H9 (cell line): ENCODE data around the gene RNF220. TPM values are rescaled to one million over a fixed set of nuclear protein-coding genes. Genes with fewer than 3 reads are reported as not detected.
A peak's percentile ranks its signal among the peaks of the same experiment; 100 is the strongest.

Experiments used
- DNase-seq: peaks from one replicate; pipeline ENCODE4 v3.0.0-alpha.2; 2017
- H2AFZ ChIP-seq: one replicate; pipeline ENCODE4 v1.6.1; 2013; ENCODE audit warnings: mild to moderate bottlenecking, low read length, control low read depth, moderate library complexity
- H2AK5ac ChIP-seq: 2 replicates; pipeline ENCODE4 v1.6.1; 2013; ENCODE audit warnings: low read length, control low read depth, mixed read lengths; ENCODE audit not compliant: insufficient read length
- H2BK120ac ChIP-seq: one replicate; pipeline ENCODE4 v1.6.1; 2013; ENCODE audit warnings: low read depth, mild to moderate bottlenecking, low read length, control low read depth, inconsistent platforms; ENCODE audit not compliant: poor library complexity, severe bottlenecking
- H2BK12ac ChIP-seq: 2 replicates; pipeline ENCODE4 v1.6.1; 2013; ENCODE audit warnings: low read length, control low read depth, mixed read lengths, low read depth; ENCODE audit not compliant: insufficient read length
- H2BK15ac ChIP-seq: 2 replicates; pipeline ENCODE4 v1.6.1; 2013; ENCODE audit warnings: low read depth, low read length, control low read depth
- H2BK20ac ChIP-seq: one replicate; pipeline ENCODE4 v1.6.1; 2013; ENCODE audit warnings: low read depth, mild to moderate bottlenecking, low read length, control low read depth, inconsistent platforms; ENCODE audit not compliant: poor library complexity, severe bottlenecking
- H2BK5ac ChIP-seq: 2 replicates; pipeline ENCODE4 v1.6.1; 2013; ENCODE audit warnings: low read length, control low read depth, mixed read lengths; ENCODE audit not compliant: insufficient read length
- H3K14ac ChIP-seq: 2 replicates; pipeline ENCODE4 v1.6.1; 2013; ENCODE audit warnings: low read length, control low read depth; ENCODE audit not compliant: insufficient read depth
- H3K18ac ChIP-seq: 2 replicates; pipeline ENCODE4 v1.6.1; 2013; ENCODE audit warnings: low read depth, mild to moderate bottlenecking, mixed read lengths, low read length, control low read depth; ENCODE audit not compliant: insufficient read length
- H3K23ac ChIP-seq: 2 replicates; pipeline ENCODE4 v1.6.1; 2013; ENCODE audit warnings: low read length, control low read depth, mixed read lengths, low read depth; ENCODE audit not compliant: insufficient read length
- H3K23me2 ChIP-seq: 2 replicates; pipeline ENCODE4 v1.6.1; 2013; ENCODE audit warnings: low read depth, mild to moderate bottlenecking, mixed read lengths, low read length, control low read depth; ENCODE audit not compliant: insufficient read length, poor library complexity, severe bottlenecking
- H3K27ac ChIP-seq: 2 replicates; pipeline ENCODE4 v1.5.1; 2013; ENCODE audit warnings: low read length, control low read depth, mixed read lengths, low read depth; ENCODE audit not compliant: insufficient read length
- H3K27me3 ChIP-seq: 2 replicates; pipeline ENCODE4 v1.6.1; 2013; ENCODE audit warnings: low read length, control low read depth, inconsistent platforms; ENCODE audit not compliant: insufficient read depth
- H3K4ac ChIP-seq: 2 replicates; pipeline ENCODE4 v1.6.1; 2013; ENCODE audit warnings: low read depth, mild to moderate bottlenecking, control low read depth, inconsistent platforms, low read length, moderate library complexity
- H3K4me1 ChIP-seq: 2 replicates; pipeline ENCODE4 v1.6.1; 2013; ENCODE audit warnings: low read length, control low read depth, inconsistent platforms; ENCODE audit not compliant: insufficient read depth
- H3K4me2 ChIP-seq: 2 replicates; pipeline ENCODE4 v1.6.1; 2013; ENCODE audit warnings: low read length, control low read depth, mixed read lengths; ENCODE audit not compliant: insufficient read length, insufficient read depth
- H3K56ac ChIP-seq: 2 replicates; pipeline ENCODE4 v1.6.1; 2013; ENCODE audit warnings: low read depth, mild to moderate bottlenecking, mixed read lengths, low read length, control low read depth; ENCODE audit not compliant: insufficient read length
- H3K79me1 ChIP-seq: 2 replicates; pipeline ENCODE4 v1.6.1; 2013; ENCODE audit warnings: low read depth, mild to moderate bottlenecking, moderate library complexity, low read length, control low read depth, inconsistent platforms; ENCODE audit not compliant: insufficient read depth, poor library complexity, severe bottlenecking
- H3K79me2 ChIP-seq: 2 replicates; pipeline ENCODE4 v1.6.1; 2013; ENCODE audit warnings: low read length, control low read depth, inconsistent platforms; ENCODE audit not compliant: insufficient read depth
- H3K9ac ChIP-seq: 2 replicates; pipeline ENCODE4 v1.6.1; 2013; ENCODE audit warnings: low read length, control low read depth, mixed read lengths; ENCODE audit not compliant: insufficient read length; ENCODE audit errors: extremely low read depth
- H3K9me3 ChIP-seq: one replicate; pipeline ENCODE4 v1.6.1; 2013; ENCODE audit warnings: low read depth, low read length, inconsistent platforms; ENCODE audit not compliant: control insufficient read depth
- H3T11ph ChIP-seq: one replicate; pipeline ENCODE4 v1.6.1; 2013; ENCODE audit warnings: mild to moderate bottlenecking, low read length, control low read depth, inconsistent platforms
- H4K20me1 ChIP-seq: one replicate; pipeline ENCODE4 v1.6.1; 2013; ENCODE audit not compliant: control insufficient read depth, insufficient read length, insufficient read depth
- H4K5ac ChIP-seq: 2 replicates; pipeline ENCODE4 v1.6.1; 2013; ENCODE audit warnings: low read depth, mild to moderate bottlenecking, mixed read lengths, low read length, control low read depth; ENCODE audit not compliant: insufficient read length
- H4K8ac ChIP-seq: replicated peaks from 2 replicates; pipeline ENCODE4 v1.6.1; 2013; ENCODE audit warnings: low read length, control low read depth, mixed read lengths, low read depth; ENCODE audit not compliant: insufficient read length
- H4K91ac ChIP-seq: 2 replicates; pipeline ENCODE4 v1.6.1; 2013; ENCODE audit warnings: low read depth, mild to moderate bottlenecking, moderate library complexity, mixed read lengths, low read length, control low read depth; ENCODE audit not compliant: insufficient read length
- H3K27ac Mint-ChIP-seq, 3 experiments: 2 replicates in 2 of 3; 3 replicates in 1 of 3; pipeline ENCODE4 v1.8.0; 2020 to 2021; ENCODE audit warnings: mixed read lengths in 3 of 3, mild to moderate bottlenecking in 1 of 3, moderate library complexity in 1 of 3
- H3K27me3 Mint-ChIP-seq: 2 replicates; pipeline ENCODE4 v1.8.0; 2021; ENCODE audit warnings: low read depth, mild to moderate bottlenecking, moderate library complexity, mixed read lengths
- H3K36me3 Mint-ChIP-seq, 3 experiments: 2 replicates in 2 of 3; 3 replicates in 1 of 3; pipeline ENCODE4 v1.8.0; 2020 to 2021; ENCODE audit warnings: low read depth in 3 of 3, mixed read lengths in 3 of 3; ENCODE audit not compliant: insufficient read depth in 1 of 3
- H3K4me1 Mint-ChIP-seq, 2 experiments: 2 replicates each; pipeline ENCODE4 v1.8.0; 2020; ENCODE audit warnings: mixed read lengths in 2 of 2
- H3K4me3 Mint-ChIP-seq, 2 experiments: 2 replicates in 1 of 2; 3 replicates in 1 of 2; pipeline ENCODE4 v1.8.0; 2020 to 2021; ENCODE audit warnings: mild to moderate bottlenecking in 2 of 2, mixed read lengths in 2 of 2, moderate library complexity in 1 of 2
- H3K9me3 Mint-ChIP-seq, 2 experiments: 2 replicates in 1 of 2; 3 replicates in 1 of 2; pipeline ENCODE4 v1.8.0; 2020; ENCODE audit warnings: mild to moderate bottlenecking in 2 of 2, mixed read lengths in 2 of 2, moderate library complexity in 1 of 2
- CTCF ChIP-seq: fragments of 200-600 bp; sonication (generic); conservative IDR thresholded peaks from 3 replicates; pipeline ENCODE4 v1.8.0; 2021; ENCODE audit warnings: antibody characterized with exemption, mild to moderate bottlenecking
- WGBS: extraction: QIAGEN DNeasy Blood & Tissue Kit; methylation state at CpG from one replicate; pipeline ENCODE4 v1.1.7; 2013; ENCODE audit warnings: missing lambda C conversion rate, low lambda C conversion rate, mixed read lengths; ENCODE audit not compliant: insufficient read length; ENCODE audit errors: extremely low coverage; 5-methylcytosine and 5-hydroxymethylcytosine counted together
- total RNA-seq: library from RNA; stranded (reverse); gene quantifications from 2 replicates; pipeline ENCODE4 v1.2.1, GENCODE V29; 2021

RNF220 gene
- total RNA-seq, 1 experiment from 2014 or later: 109 TPM

GRCh38 chr1:44584167-44584566 is 179.1 kb downstream of the RNF220 start:
- H2AK5ac ChIP-seq: no peak overlapping the region
- no peaks in the 10 kb centered on the region for H3K27me3 ChIP-seq
- H3K4me3 Mint-ChIP-seq: no peak overlapping the region

More at GRCh38 chr1:44584167-44584566, 179.1 kb downstream of the RNF220 start:
- no peak overlapping the region for H4K91ac ChIP-seq
- no peaks in the 10 kb centered on the region for H3K23me2 ChIP-seq
- H3K9me3 ChIP-seq: no peaks in the 10 kb centered on the region
- no peak overlapping the region for H3K4ac ChIP-seq
- no peak overlapping the region for H2AFZ ChIP-seq
- H3K14ac ChIP-seq: no peak overlapping the region
- no peak overlapping the region for H3K9ac ChIP-seq
- no peak overlapping the region for H3K4me2 ChIP-seq
- Mint-ChIP-seq H3K4me1 (peaks cover 10 to 19% of the 10 kb centered on the region in 2 experiments), H3K36me3 (no peaks in the 10 kb centered on the region), H3K9me3 (no peaks in the 10 kb centered on the region), H3K27me3 (peaks cover 41% of the 10 kb centered on the region), H3K27ac (peak overlapping the region in 1 of 3 experiments; percentile 54; a peak in 2 of 7 replicates)
- no peak overlapping the region for H2BK20ac ChIP-seq
- H2BK12ac ChIP-seq: no peak overlapping the region
- H3K79me1 ChIP-seq: no peaks in the 10 kb centered on the region
- H4K20me1 ChIP-seq: no peaks in the 10 kb centered on the region
- no peak overlapping the region for H3K18ac ChIP-seq
- H3K56ac ChIP-seq: no peak overlapping the region
- WGBS: no CpG with 5 or more reads among the region's 6 CpGs
- H4K8ac ChIP-seq: no peak overlapping the region
- no peaks in the 10 kb centered on the region for H3K4me1 ChIP-seq
- H2BK5ac ChIP-seq: no peak overlapping the region
- no peak overlapping the region for H3K27ac ChIP-seq
- H4K5ac ChIP-seq: no peak overlapping the region
- no peak for TF ChIP-seq CTCF
- H3K79me2 ChIP-seq: no peaks in the 10 kb centered on the region
- H3K23ac ChIP-seq: no peak overlapping the region
- no peak overlapping the region for H2BK15ac ChIP-seq
- no peak for DNase-seq
- no peak overlapping the region for H3T11ph ChIP-seq
- H2BK120ac ChIP-seq: no peak overlapping the region
